ENCODE measurements around the gene IGFALS.

The IGFALS gene

DNA sequence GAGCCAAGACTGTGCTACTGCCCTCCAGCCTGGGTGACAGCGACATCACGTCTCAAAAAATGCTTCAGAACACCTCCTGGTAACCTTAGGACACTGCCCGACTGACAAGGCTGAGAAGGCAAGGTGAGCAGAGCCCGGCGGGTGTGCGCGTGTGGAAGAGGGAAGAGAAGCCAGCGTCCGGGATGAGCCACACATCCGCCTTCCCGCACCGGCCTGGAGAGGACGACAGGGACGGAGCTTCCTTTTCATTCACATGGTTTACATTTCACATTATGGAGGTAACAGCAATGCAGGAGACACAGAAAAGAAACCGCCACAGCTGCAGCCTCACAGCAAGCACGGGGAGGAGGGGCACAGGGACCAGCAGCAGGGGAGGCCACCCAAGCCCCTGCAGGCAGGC lies 16.6 kb upstream of the IGFALS start:
- Histone ChIP-seq H3K27ac (no peak overlapping the region), H3K27me3 (ENCODE audit: insufficient read depth, low read depth) (no peaks in the 10 kb centered on the region), H3K9ac (no peak overlapping the region), H3K79me2 (ENCODE audit: insufficient read depth, low read depth) (no peaks in the 10 kb centered on the region), H3K4me3 (IDR thresholded peaks at IDR 0.05; ENCODE audit: insufficient read depth, low read depth, low read length) (no peak overlapping the region), H4K20me1 (ENCODE audit: insufficient read depth) (no peaks in the 10 kb centered on the region), H3K4me1 (ENCODE audit: low read depth, poor library complexity, severe bottlenecking) (no peaks in the 10 kb centered on the region), H3K4me2 (no peak overlapping the region), H2AFZ (ENCODE audit: low read depth) (no peak overlapping the region), H3K36me3 (ENCODE audit: insufficient read depth) (peaks cover 6% of the 10 kb centered on the region; the same call in 1 of the 2 replicates)
- TF ChIP-seq, protein P1, sequence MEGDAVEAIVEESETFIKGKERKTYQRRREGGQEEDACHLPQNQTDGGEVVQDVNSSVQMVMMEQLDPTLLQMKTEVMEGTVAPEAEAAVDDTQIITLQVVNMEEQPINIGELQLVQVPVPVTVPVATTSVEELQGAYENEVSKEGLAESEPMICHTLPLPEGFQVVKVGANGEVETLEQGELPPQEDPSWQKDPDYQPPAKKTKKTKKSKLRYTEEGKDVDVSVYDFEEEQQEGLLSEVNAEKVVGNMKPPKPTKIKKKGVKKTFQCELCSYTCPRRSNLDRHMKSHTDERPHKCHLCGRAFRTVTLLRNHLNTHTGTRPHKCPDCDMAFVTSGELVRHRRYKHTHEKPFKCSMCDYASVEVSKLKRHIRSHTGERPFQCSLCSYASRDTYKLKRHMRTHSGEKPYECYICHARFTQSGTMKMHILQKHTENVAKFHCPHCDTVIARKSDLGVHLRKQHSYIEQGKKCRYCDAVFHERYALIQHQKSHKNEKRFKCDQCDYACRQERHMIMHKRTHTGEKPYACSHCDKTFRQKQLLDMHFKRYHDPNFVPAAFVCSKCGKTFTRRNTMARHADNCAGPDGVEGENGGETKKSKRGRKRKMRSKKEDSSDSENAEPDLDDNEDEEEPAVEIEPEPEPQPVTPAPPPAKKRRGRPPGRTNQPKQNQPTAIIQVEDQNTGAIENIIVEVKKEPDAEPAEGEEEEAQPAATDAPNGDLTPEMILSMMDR (conservative IDR thresholded peaks at IDR 0.05; ENCODE audit: low read depth, low read length) = no peak

DNA sequence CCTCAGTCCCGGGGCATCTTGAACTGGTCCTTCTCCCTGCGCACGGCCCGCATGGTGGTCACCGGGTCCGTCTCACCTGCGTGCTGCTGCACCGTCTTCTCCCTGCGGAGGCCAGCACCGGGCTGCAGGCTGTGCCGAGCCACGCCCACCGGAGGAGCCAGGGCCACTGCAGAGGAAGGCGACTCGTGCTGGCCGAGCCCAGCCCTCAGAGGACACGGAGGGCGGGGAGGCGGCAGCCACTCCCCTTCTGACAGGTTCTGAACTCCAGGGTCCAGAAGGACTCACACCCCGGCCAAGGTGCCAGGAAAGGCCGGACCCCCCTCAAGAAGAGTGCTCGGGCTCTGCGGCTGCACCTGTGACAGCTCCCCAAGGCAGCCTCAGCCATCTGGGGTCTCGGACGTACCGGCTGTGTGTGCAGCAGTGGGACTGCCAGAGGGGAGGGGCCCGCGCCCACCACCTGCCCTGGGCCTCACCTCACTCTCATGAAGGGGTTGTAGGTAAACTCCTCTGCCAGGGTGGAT lies 15.8 kb upstream of the IGFALS start:
- H3K27me3 ChIP-seq (ENCODE audit: insufficient read depth, low read depth) = no peaks in the 10 kb centered on the region
- TF ChIP-seq, protein P1 (conservative IDR thresholded peaks at IDR 0.05; ENCODE audit: low read depth, low read length) = no peak
- H3K36me3 ChIP-seq (ENCODE audit: insufficient read depth) = peaks cover 6% of the 10 kb centered on the region; the same call in 1 of the 2 replicates
- no peaks in the 10 kb centered on the region for H4K20me1 ChIP-seq (ENCODE audit: insufficient read depth)
- H2AFZ ChIP-seq (ENCODE audit: low read depth) = no peak overlapping the region
- no peak overlapping the region for H3K4me3 ChIP-seq (IDR thresholded peaks at IDR 0.05; ENCODE audit: insufficient read depth, low read depth, low read length)
- no peak overlapping the region for H3K27ac ChIP-seq
- no peak overlapping the region for H3K4me2 ChIP-seq
- H3K4me1 ChIP-seq (ENCODE audit: low read depth, poor library complexity, severe bottlenecking) = no peaks in the 10 kb centered on the region
- H3K79me2 ChIP-seq (ENCODE audit: insufficient read depth, low read depth) = no peaks in the 10 kb centered on the region
- no peak overlapping the region for H3K9ac ChIP-seq

GRCh38 chr16:1808691-1809090 lies 15.2 kb upstream of the IGFALS start:
- Histone ChIP-seq H3K79me2 (ENCODE audit: insufficient read depth, low read depth) (no peaks in the 10 kb centered on the region), H3K4me3 (IDR thresholded peaks at IDR 0.05; ENCODE audit: insufficient read depth, low read depth, low read length) (no peak overlapping the region), H2AFZ (ENCODE audit: low read depth) (no peak overlapping the region), H3K36me3 (ENCODE audit: insufficient read depth) (peaks cover 6% of the 10 kb centered on the region; the same call in 1 of the 2 replicates), H3K4me1 (ENCODE audit: low read depth, poor library complexity, severe bottlenecking) (no peaks in the 10 kb centered on the region), H3K4me2 (no peak overlapping the region), H3K27ac (no peak overlapping the region), H3K27me3 (ENCODE audit: insufficient read depth, low read depth) (no peaks in the 10 kb centered on the region), H4K20me1 (ENCODE audit: insufficient read depth) (no peaks in the 10 kb centered on the region), H3K9ac (no peak overlapping the region)
- TF ChIP-seq, protein P1 (conservative IDR thresholded peaks at IDR 0.05; ENCODE audit: low read depth, low read length) = no peak

DNA sequence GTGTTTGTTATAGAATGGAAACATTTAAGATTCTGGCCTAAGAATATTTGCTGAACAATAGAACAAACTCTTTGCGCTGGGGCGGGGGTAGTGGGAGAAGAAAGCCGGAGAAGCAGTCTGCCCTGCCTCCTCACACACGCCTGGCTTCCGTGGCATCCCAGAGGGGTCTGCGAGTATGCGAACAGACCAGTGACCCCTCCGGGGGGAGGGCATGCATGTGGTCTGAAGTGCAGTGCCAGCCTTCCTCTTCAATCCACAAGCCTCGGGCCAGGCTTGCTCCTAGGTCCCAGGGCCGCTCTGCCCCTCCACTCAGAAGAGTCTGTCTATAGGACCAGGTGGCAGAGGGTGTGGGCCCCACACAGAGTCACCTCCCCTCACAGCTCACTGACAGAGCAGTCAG lies 14.1 kb upstream of the IGFALS start:
- no peak overlapping the region for H3K4me2 ChIP-seq
- H3K4me3 ChIP-seq (IDR thresholded peaks at IDR 0.05; ENCODE audit: insufficient read depth, low read depth, low read length) = no peak overlapping the region
- H2AFZ ChIP-seq (ENCODE audit: low read depth) = no peak overlapping the region
- peaks cover 6% of the 10 kb centered on the region; the same call in 1 of the 2 replicates for H3K36me3 ChIP-seq (ENCODE audit: insufficient read depth)
- H4K20me1 ChIP-seq (ENCODE audit: insufficient read depth) = no peaks in the 10 kb centered on the region
- TF ChIP-seq, protein P1 (conservative IDR thresholded peaks at IDR 0.05; ENCODE audit: low read depth, low read length) = no peak
- H3K79me2 ChIP-seq (ENCODE audit: insufficient read depth, low read depth) = no peaks in the 10 kb centered on the region
- no peaks in the 10 kb centered on the region for H3K4me1 ChIP-seq (ENCODE audit: low read depth, poor library complexity, severe bottlenecking)
- H3K27me3 ChIP-seq (ENCODE audit: insufficient read depth, low read depth) = no peaks in the 10 kb centered on the region
- H3K9ac ChIP-seq = no peak overlapping the region
- H3K27ac ChIP-seq = no peak overlapping the region
